ENCODE measurements around the gene LPCAT1. TPM values are rescaled to one million over a fixed set of nuclear protein-coding genes. Genes with fewer than 3 reads are reported as not detected.

The LPCAT1 gene
- total RNA-seq, 1 donor from 2014 or later: 11.0 TPM

DNA sequence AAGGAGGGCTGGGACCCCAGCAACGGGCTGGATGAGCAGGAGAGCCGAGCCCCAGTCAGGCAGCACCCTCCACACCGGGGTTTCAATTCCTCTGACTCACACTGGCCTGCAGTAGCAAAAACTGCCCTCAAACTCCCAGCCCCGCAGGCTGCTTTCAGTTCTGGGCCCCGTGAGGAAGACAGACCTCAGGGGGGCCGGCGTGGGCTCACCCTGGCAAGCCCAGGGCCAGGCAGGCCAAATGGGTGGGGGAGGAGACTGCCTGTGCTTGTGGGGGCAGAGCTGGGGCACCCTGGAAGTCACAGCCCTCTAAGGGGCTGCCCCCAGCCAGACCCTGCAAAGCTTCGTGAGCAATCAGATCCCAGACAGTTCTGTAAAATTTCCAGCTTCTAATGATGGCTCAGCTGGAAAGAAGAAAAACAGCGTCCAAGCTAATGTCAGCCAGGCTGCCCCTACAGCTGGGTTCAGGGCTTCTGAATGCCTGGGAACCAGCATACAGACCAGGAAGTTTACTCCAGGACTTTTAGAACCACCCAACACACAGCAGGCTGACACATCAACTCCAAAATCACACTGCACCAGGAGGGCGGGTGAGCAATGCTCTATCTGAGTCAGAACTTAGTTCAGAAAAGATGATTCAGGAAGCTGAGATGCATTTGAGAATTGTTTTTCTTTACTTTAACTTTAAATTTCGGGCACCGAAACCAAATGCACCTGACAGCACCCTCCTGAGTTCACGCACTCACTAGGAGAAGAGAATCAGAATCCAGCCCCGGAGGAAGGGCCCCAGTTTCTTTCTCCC is 34.7 kb downstream of the LPCAT1 start:
- Histone ChIP-seq H3K27ac (replicated peaks) (no peak overlapping the region), H3K36me3 (peaks cover 54% of the 10 kb centered on the region), H3K9me3 (replicated peaks) (no peaks in the 10 kb centered on the region), H3K4me1 (no peaks in the 10 kb centered on the region), H3K27me3 (ENCODE audit: low read depth) (no peaks in the 10 kb centered on the region), H3K4me3 (no peak overlapping the region)
- DNase-seq: no peak
- TF ChIP-seq, protein P1, sequence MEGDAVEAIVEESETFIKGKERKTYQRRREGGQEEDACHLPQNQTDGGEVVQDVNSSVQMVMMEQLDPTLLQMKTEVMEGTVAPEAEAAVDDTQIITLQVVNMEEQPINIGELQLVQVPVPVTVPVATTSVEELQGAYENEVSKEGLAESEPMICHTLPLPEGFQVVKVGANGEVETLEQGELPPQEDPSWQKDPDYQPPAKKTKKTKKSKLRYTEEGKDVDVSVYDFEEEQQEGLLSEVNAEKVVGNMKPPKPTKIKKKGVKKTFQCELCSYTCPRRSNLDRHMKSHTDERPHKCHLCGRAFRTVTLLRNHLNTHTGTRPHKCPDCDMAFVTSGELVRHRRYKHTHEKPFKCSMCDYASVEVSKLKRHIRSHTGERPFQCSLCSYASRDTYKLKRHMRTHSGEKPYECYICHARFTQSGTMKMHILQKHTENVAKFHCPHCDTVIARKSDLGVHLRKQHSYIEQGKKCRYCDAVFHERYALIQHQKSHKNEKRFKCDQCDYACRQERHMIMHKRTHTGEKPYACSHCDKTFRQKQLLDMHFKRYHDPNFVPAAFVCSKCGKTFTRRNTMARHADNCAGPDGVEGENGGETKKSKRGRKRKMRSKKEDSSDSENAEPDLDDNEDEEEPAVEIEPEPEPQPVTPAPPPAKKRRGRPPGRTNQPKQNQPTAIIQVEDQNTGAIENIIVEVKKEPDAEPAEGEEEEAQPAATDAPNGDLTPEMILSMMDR (IDR thresholded peaks at IDR 0.05; ENCODE audit: borderline replicate concordance): no peak
- intact Hi-C loops (cut with micrococcal nuclease): no loop called here

DNA sequence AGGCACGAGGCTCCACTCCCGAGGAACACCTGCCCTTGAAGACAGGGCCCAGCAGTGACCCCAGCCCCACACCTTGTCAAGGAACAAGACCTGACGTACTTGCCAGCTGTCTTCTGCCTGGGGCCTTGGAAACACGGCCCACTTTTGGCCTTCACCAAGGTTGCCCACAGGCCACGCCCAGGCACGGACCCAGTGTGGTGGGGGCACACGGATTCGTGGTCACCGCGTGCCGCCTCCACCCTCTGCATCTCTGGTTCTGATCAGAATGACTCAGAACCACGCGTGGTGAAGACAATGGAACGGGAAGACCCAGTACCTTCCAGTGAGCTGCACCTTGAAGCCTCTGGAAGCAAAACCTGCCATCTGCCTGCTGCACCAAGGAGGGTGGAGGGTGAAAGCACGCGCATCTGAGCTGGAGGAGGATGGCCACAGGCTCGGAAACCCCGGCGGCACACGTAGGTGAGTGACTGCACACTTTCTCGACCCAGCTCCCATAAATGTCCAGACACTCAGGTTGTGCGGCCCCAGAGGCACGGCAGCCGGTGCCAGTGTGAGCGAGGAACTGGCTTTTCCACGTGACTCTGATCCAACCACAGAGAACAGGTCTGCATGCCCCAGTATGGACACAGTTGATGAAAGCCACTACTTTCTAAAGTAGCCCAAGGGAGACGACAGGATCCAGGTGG is 36.5 kb downstream of the LPCAT1 start:
- Histone ChIP-seq H3K9me3 (replicated peaks) (no peaks in the 10 kb centered on the region), H3K36me3 (peaks cover 44% of the 10 kb centered on the region), H3K4me3 (no peak overlapping the region), H3K27ac (replicated peaks) (no peak overlapping the region), H3K27me3 (ENCODE audit: low read depth) (no peaks in the 10 kb centered on the region), H3K4me1 (no peaks in the 10 kb centered on the region)
- TF ChIP-seq, protein P1 (IDR thresholded peaks at IDR 0.05; ENCODE audit: borderline replicate concordance): no peak
- no peak for DNase-seq
- intact Hi-C loops (cut with micrococcal nuclease): no loop called here

DNA sequence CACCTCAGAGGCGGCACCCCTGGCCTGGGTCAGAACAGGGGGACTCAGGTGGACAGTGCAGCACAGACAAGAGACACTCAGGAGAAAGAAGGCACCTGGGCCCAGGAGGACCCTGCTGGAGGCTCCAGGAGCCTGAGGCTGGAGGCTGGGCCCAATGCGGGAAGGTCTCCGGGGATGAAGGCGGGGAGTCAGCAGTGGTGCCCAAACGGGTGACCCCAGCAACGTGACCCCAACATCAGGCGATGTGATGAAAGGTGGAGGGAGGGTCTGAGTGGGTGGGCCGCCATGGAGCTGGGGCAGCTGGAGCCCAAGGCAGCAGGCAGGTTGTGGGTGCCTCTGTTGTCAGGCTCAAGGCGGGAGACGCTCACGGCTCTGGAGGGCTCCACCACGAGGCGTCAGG is 37.5 kb downstream of the LPCAT1 start:
- TF ChIP-seq, protein P1 (IDR thresholded peaks at IDR 0.05; ENCODE audit: borderline replicate concordance): no peak
- Histone ChIP-seq H3K27me3 (ENCODE audit: low read depth) (no peaks in the 10 kb centered on the region), H3K9me3 (replicated peaks) (no peaks in the 10 kb centered on the region), H3K4me3 (no peak overlapping the region), H3K4me1 (no peaks in the 10 kb centered on the region), H3K36me3 (peaks cover 44% of the 10 kb centered on the region), H3K27ac (replicated peaks) (no peak overlapping the region)
- intact Hi-C loops (cut with micrococcal nuclease): no loop called here
- no peak for DNase-seq

GRCh38 chr5:1485579-1486118 is 38.1 kb downstream of the LPCAT1 start:
- TF ChIP-seq, protein P1 (IDR thresholded peaks at IDR 0.05; ENCODE audit: borderline replicate concordance): no peak
- Histone ChIP-seq H3K27ac (replicated peaks) (no peak overlapping the region), H3K4me1 (no peaks in the 10 kb centered on the region), H3K36me3 (peaks cover 44% of the 10 kb centered on the region), H3K4me3 (no peak overlapping the region), H3K27me3 (ENCODE audit: low read depth) (no peaks in the 10 kb centered on the region), H3K9me3 (replicated peaks) (no peaks in the 10 kb centered on the region)
- no peak for DNase-seq
- intact Hi-C loops (cut with micrococcal nuclease): no loop called here

DNA sequence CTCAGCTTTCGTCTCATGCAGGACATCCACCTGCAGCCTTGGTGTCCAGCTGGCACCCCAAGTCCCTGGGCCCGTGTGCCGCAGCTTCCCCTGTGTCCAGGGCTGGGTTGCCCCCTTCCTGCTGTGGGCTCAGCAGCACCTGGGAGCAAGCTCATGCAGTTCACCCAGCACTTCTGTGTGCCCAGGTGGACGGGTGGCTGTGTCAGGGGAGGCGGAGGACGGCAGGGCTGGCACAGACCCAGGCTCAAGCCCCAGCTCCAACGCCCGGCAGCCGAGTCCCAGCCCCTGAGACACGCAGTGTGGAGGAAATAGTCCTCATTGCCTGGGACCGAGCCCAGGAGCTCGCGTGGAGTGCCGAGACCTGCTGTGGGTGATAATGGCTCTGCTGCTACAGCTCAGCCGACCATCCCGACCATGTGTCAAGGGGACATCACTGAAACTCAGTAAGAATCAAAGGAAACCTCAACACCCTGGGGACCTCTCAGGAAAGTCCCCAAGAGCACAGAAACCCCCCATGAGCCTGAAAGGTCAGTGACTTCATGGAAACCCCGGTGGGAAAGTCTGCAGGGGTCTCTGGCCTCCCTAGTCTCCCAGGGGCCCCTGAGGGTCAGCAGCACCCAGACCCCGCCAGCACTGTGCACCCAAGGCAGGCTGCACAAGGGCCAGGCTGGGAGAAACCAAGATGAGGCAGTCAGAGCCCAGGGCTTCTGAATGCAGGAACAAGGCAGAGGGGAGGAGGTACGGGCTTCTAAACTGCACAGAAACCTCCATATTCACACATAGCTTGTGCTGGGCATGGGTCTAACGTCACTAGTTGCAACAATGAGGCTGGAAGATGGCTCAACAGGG is 38.8 kb downstream of the LPCAT1 start:
- Histone ChIP-seq H3K4me1 (no peaks in the 10 kb centered on the region), H3K9me3 (replicated peaks) (no peaks in the 10 kb centered on the region), H3K36me3 (peaks cover 40% of the 10 kb centered on the region), H3K27me3 (ENCODE audit: low read depth) (no peaks in the 10 kb centered on the region), H3K4me3 (no peak overlapping the region), H3K27ac (replicated peaks) (no peak overlapping the region)
- TF ChIP-seq, protein P1 (IDR thresholded peaks at IDR 0.05; ENCODE audit: borderline replicate concordance): no peak
- intact Hi-C loops (cut with micrococcal nuclease): no loop called here
- no peak for DNase-seq
